HG03432 (cell line): ENCODE results near the gene HASPIN.

ENCODE experiments used
- ATAC-seq: cut with Tn5 transposase; IDR thresholded peaks from one replicate; pipeline ENCODE4 v1.9.1; 2021; ENCODE audit warnings: mild to moderate bottlenecking, moderate library complexity; ENCODE audit not compliant: unreplicated experiment

Gene HASPIN

GRCh38 chr17:3762922-3763776 is 39.4 kb downstream of the HASPIN start:
- peak; percentile 68 for ATAC-seq

GRCh38 chr17:3763777-3764170 is 40.1 kb downstream of the HASPIN start:
- no peak for ATAC-seq

- no peak for ATAC-seq
Measured at GRCh38 chr17:3765981-3766380, 42.3 kb downstream of the HASPIN start.

- ATAC-seq, result no peak
Measured at GRCh38 chr17:3766779-3767178, 43.1 kb downstream of the HASPIN start.

- ATAC-seq, result no peak
Measured at GRCh38 chr17:3768341-3768740, 44.6 kb downstream of the HASPIN start.

GRCh38 chr17:3768769-3769168 is 45.1 kb downstream of the HASPIN start:
- no peak for ATAC-seq

GRCh38 chr17:3770466-3770865 is 46.8 kb downstream of the HASPIN start:
- no peak for ATAC-seq

GRCh38 chr17:3771140-3771539 is 47.4 kb downstream of the HASPIN start:
- no peak for ATAC-seq

GRCh38 chr17:3772764-3773163 is 49.1 kb downstream of the HASPIN start:
- no peak for ATAC-seq

GRCh38 chr17:3773511-3773910 is 49.8 kb downstream of the HASPIN start:
- no peak for ATAC-seq

- ATAC-seq, result no peak
Measured at GRCh38 chr17:3773966-3774365, 50.3 kb downstream of the HASPIN start.
